ENCODE results near the gene GSTM3.

GSTM3 gene

GRCh38 chr1:109775398-109775797, 34.6 kb upstream of the GSTM3 start:
- TF ChIP-seq REST (IDR thresholded peaks at IDR 0.05; ENCODE audit: insufficient read depth in 1 of 2, low read depth in 2 of 2, low read length in 2 of 2) = no peak
- TF ChIP-seq POLR2AphosphoS5 (IDR thresholded peaks at IDR 0.05; ENCODE audit: low read depth, low read length) = no peak
- TF ChIP-seq FOXP2 (optimal IDR thresholded peaks at IDR 0.05; ENCODE audit: borderline replicate concordance, extremely low read depth, extremely low read length, insufficient read depth) = no peak
- TF ChIP-seq TAF1 (IDR thresholded peaks at IDR 0.05; ENCODE audit: borderline replicate concordance, insufficient read depth, low read length) = no peak
- no peak for TF ChIP-seq SIN3A (IDR thresholded peaks at IDR 0.05; ENCODE audit: borderline replicate concordance, insufficient read depth, low read length)

- no peak for TF ChIP-seq SIN3A (IDR thresholded peaks at IDR 0.05; ENCODE audit: borderline replicate concordance, insufficient read depth, low read length)
- no peak for TF ChIP-seq TAF1 (IDR thresholded peaks at IDR 0.05; ENCODE audit: borderline replicate concordance, insufficient read depth, low read length)
- TF ChIP-seq FOXP2 (optimal IDR thresholded peaks at IDR 0.05; ENCODE audit: borderline replicate concordance, extremely low read depth, extremely low read length, insufficient read depth) = no peak
- TF ChIP-seq REST (IDR thresholded peaks at IDR 0.05; ENCODE audit: insufficient read depth in 1 of 2, low read depth in 2 of 2, low read length in 2 of 2) = no peak
- TF ChIP-seq POLR2AphosphoS5 (IDR thresholded peaks at IDR 0.05; ENCODE audit: low read depth, low read length) = no peak
Observed at GRCh38 chr1:109773900-109774485, 33.2 kb upstream of the GSTM3 start.

GRCh38 chr1:109773203-109773899, 32.5 kb upstream of the GSTM3 start:
- TF ChIP-seq FOXP2 (optimal IDR thresholded peaks at IDR 0.05; ENCODE audit: borderline replicate concordance, extremely low read depth, extremely low read length, insufficient read depth) = peak; percentile 56
- TF ChIP-seq REST (IDR thresholded peaks at IDR 0.05; ENCODE audit: insufficient read depth in 1 of 2, low read depth in 2 of 2, low read length in 2 of 2) = no peak

- TF ChIP-seq SIN3A (IDR thresholded peaks at IDR 0.05; ENCODE audit: borderline replicate concordance, insufficient read depth, low read length) (no peak), REST (IDR thresholded peaks at IDR 0.05; ENCODE audit: insufficient read depth in 1 of 2, low read depth in 2 of 2, low read length in 2 of 2) (no peak), TAF1 (IDR thresholded peaks at IDR 0.05; ENCODE audit: borderline replicate concordance, insufficient read depth, low read length) (no peak), POLR2AphosphoS5 (IDR thresholded peaks at IDR 0.05; ENCODE audit: low read depth, low read length) (no peak), FOXP2 (optimal IDR thresholded peaks at IDR 0.05; ENCODE audit: borderline replicate concordance, extremely low read depth, extremely low read length, insufficient read depth) (no peak)
Observed at GRCh38 chr1:109772658-109773202, 31.9 kb upstream of the GSTM3 start.
